Upper lobe of left lung (tissue), 4 donors: ENCODE measurements around the gene MN1.

ENCODE experiments used
- CTCF ChIP-seq, 6 experiments: fragments of 450-650 bp in 4 of 6; fragments of 200-600 bp in 2 of 6; sonication (generic) in 2 of 6; IDR thresholded peaks; one replicate each; pipeline ENCODE4 v1.5.1; 2016 to 2019; ENCODE audit warnings: antibody characterized with exemption in 6 of 6
- POLR2A ChIP-seq, 4 donors: fragments of 450-650 bp; IDR thresholded peaks; one replicate each; pipeline ENCODE4 v1.5.1; 2016 to 2017; ENCODE audit warnings: antibody characterized with exemption in 4 of 4, mild to moderate bottlenecking in 2 of 4

- TF ChIP-seq CTCF (IDR thresholded peaks at IDR 0.05) (no peak), POLR2A (IDR thresholded peaks at IDR 0.05) (no peak)
Observed at GRCh38 chr22:27795053-27795452, 6.5 kb downstream of the MN1 start.
